ENCODE data around the gene CHRD.
A peak's percentile ranks its signal among the peaks of the same experiment; 100 is the strongest.

The CHRD gene

DNA sequence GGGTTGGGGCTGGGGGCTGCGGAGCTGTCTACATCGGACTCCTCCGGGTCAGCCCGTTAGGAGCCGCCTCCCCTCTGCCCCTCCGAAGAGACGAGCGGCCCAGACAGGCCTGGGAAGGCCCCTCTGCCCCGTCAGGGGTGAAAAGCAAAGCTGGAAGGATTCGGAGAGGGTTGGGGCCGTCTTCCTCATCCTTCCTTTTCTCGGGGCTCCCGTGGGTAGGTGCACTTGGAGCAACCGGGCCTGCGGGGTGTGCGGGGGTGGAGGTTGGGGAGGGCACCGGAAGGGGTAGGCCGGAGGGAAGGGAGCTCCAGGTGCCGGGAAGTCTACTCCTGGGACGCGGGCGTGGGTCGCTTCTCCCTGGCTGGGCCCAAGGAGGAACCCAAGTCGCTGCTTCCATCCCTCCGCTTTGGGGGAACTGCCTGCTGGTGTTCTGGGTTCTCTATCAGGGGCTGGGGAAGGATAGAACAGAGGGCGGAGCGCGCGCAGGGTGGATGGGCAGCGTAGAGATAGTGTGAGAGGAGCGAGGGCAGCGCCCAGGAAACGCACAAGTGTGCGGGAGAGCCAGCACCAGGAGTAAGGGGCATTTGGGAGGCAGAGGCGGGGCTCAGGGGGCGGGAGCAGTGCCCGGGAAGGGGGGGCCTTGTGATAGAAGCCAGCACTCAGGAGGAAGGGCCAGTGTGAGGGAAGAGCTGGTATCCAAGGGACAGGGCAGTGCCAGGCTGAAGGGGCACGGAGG, 17.8 kb upstream of the CHRD start:
- DNase-seq = peak; percentile 63

DNA sequence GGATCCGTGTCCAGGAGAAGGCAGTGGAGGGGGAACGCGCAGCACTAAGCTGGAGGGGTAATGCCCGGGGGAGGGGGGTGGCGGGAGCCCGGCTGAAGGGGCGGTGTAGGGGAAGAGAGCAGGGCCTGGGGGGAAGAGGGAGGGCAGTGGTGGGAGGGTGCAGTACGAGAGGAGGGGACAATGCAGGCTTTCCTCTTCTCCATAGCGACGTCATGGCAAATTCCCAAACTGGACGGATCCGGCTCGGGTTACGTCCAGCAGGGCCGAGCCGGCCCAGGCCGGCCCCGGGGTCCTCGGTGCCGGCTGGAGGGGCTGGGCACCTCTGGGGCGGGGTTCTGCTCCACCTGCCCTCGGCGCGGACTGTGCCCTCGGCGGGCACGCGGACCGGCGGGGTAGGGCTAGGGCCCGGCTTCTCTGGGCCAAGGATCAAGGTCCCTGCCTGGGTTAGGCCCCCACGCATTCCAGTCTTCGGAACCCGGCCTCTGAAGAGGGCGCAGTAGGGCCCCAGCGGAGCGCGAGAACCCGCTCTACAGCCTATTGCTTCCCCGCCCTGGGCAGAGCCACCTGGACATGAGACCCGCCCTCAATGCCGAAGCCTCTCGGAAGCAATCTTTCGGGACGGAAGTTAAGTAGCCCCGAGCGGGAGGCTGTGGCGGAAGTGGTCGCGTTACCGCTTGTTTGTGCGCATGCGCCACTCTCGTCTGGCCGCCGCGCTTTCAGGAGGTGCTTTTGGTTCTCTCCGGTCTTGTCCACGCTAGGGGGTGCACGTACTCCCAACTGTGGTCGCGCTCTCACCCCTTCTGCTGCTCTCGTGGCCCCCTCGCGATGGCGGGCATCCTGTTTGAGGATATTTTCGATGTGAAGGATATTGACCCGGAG, 16.9 kb upstream of the CHRD start:
- peak; percentile 99 for DNase-seq

DNA sequence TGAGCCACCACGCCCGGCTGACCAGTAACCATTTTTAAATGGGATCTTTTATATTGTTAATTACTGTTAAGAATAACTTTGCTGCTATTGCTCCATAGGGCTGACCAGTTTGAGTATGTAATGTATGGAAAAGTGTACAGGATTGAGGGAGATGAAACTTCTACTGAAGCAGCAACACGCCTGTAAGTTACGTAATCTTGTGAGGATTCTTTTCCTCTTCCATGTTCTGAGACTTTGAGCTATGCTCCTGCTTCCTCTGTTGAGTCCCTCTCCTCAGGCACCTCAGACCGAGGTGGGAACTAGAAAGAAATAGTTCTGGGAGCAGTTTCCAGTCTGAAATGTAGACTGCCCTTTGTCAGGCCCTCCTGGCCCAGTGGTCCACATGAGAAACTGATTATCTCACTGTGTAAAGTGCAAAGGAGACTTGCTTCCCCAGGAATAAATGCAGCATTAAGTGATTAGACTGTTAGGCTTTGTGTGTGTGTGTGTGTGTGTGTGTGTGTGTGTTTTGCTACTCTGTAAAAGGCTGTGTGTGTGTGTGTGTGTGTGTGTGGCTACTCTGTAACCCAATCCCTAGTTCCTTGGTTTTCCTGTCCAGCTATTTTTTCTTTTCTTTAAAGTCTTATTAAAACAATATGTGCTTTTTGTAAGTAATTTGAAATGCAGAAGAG, 13.1 kb upstream of the CHRD start:
- no peak for DNase-seq

DNA sequence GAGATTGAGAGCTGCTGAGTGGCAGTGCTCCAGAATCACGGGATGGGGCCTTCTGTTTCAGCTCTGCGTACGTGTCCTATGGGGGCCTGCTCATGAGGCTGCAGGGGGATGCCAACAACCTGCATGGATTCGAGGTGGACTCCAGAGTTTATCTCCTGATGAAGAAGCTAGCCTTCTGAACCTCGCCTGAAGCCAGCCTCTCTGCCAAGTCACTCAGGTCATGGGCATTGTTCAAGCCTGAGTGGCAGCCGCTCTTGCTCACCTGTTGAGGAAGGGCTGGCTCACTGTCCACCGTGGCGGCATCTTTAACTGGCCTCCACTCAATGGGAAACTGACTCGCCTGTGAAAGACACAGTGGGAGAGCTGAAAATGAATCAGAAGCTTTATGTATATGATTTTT, 11.7 kb upstream of the CHRD start:
- DNase-seq = no peak

GRCh38 chr3:184368586-184369183, 11.2 kb upstream of the CHRD start:
- no peak for DNase-seq

GRCh38 chr3:184371570-184372018, 8.3 kb upstream of the CHRD start:
- DNase-seq = peak; percentile 89

DNA sequence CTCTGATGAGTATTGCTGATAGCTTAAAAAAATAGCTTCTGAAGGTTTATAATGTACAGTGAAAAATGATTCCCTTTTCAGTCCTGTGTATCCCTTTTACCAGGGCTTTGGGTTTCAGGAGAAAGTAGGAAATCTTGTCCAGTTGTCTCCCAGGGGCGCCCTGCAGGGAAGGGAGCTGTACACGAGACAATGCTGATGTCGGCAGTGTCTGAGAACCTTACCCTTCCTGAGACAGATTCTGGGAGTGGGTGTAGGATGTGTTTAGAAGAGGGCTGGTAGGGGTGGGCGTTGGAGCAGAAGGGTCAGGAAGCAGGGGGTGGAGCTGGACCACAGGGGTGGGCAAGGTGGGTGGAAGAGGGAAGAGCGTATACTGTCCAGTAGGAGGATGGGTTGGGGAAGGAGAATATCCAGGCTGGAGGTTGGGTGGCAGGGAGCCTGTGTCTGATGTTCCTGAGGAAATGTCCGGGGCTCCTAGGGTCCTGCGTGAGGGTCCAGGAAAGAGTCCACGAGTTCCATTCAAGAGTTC, 7.5 kb upstream of the CHRD start:
- no peak for DNase-seq

GRCh38 chr3:184372911-184373310, 6.9 kb upstream of the CHRD start:
- DNase-seq = no peak

- no peak for DNase-seq
Measured at GRCh38 chr3:184373422-184373821, 6.4 kb upstream of the CHRD start.

- DNase-seq = no peak
Measured at GRCh38 chr3:184375747-184376461, 4.0 kb upstream of the CHRD start.

GRCh38 chr3:184377374-184377773, 2.5 kb upstream of the CHRD start:
- no peak for DNase-seq

DNA sequence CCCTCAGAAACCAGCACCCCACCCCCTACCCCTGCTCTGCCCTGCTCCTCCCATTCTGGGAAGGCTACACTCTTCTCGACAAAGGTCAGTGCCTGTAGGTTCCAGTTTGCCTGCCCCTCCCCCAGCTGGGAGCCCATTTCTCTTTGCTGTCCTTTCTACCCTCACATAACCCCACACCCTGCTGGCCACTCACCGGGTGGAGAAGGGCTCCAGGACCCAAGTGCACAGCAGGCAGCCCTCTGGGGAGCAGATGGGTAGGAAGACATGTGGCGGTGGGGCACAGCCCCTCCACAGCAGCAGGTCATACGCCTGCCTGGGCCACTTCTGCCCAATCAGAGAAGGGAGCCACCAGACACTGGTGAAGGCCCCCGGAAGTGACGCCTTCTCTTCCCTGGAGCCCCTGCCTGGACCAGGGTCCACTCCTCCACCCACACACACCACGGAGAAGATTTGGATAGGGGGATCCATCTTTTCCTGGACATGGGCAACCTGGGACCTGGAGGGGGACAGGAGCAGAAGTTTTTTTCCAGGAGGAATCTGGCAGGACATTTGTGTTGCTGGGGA, 1.9 kb upstream of the CHRD start, which contains the start of gene THPO:
THPO (minus strand) TSS at position 326 of the 564 bp plus-strand sequence. CDS start 1,948 bp downstream, outside the sequence.
- DNase-seq = peak; percentile 37

- DNase-seq = no peak
Measured at GRCh38 chr3:184378651-184379357, 1.1 kb upstream of the CHRD start.

GRCh38 chr3:184380185-184380626, 352 bp downstream of the CHRD start:
- DNase-seq = peak; percentile 55

DNA sequence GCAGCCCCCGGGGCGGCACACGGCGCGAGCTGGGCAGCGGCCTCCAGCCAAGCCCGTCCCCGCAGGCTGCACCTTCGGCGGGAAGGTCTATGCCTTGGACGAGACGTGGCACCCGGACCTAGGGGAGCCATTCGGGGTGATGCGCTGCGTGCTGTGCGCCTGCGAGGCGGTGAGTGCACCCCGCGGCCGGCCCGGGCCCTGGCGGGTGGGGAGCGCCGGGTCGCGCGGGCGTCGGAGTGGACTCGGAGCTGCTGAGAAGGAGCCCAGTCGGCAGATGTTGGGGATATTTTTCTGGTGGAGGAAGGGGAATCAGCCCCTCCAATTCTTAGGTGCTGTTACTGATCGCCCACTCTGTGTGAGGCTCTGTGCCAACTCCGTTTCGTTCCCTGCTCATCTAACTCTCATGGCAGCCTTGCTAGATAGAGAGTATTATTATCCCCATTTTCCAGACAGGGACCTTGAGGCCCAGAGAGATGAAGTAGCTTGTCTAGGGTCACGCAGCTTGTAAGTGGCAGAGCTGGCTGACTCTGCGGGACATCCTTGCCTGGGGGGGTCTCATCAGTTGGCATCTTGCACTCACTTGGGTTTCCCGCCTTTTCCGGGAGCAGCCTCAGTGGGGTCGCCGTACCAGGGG, 890 bp downstream of the CHRD start:
- DNase-seq = no peak

DNA sequence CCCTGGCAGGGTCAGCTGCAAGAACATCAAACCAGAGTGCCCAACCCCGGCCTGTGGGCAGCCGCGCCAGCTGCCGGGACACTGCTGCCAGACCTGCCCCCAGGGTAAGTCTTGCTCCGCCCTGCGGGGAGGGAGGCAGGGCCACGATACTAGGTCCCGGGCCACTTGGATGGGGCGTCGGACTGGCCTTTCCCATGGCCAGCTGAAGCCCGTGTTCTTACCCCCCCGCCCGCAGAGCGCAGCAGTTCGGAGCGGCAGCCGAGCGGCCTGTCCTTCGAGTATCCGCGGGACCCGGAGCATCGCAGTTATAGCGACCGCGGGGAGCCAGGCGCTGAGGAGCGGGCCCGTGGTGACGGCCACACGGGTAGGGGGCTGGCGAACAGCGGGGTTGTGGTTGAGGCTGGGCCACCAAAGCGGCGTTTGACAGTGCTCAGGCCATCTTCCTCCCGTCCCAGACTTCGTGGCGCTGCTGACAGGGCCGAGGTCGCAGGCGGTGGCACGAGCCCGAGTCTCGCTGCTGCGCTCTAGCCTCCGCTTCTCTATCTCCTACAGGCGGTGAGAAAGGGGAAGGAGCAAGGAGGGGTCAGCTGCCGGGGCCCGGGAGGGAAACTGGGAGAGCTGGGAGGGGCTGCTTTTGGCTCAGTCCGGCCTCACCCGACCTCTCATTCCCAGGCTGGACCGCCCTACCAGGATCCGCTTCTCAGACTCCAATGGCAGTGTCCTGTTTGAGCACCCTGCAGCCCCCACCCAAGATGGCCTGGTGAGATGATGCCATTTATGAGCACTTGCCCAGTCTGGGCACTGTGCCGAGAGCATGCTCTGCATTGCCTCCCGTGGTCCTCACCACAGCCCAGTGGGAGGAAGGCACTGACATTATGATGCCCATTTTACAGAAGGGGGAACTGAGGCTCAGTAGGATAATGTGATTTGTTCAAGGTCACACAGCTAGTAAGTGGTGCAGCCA, 1.7 kb downstream of the CHRD start:
- no peak for DNase-seq

DNA sequence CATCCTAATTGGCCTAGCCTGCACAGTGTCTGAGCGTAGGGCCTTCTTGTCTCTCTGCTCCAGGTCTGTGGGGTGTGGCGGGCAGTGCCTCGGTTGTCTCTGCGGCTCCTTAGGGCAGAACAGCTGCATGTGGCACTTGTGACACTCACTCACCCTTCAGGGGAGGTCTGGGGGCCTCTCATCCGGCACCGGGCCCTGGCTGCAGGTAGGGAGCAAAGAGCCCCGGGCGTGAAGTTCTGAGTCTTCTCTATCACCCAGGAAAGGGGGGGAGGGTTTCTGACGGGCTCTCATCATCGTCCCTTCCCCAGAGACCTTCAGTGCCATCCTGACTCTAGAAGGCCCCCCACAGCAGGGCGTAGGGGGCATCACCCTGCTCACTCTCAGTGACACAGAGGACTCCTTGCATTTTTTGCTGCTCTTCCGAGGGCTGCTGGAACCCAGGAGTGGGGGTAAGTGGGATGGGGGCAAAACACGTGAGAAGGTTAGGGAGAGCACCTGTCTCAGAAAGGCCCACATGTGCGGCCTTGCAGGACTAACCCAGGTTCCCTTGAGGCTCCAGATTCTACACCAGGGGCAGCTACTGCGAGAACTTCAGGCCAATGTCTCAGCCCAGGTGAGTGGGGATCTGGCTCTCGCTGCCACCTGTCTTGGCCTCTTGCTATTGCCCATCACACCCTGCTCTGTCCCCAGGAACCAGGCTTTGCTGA, 2.6 kb downstream of the CHRD start:
- DNase-seq = no peak

DNA sequence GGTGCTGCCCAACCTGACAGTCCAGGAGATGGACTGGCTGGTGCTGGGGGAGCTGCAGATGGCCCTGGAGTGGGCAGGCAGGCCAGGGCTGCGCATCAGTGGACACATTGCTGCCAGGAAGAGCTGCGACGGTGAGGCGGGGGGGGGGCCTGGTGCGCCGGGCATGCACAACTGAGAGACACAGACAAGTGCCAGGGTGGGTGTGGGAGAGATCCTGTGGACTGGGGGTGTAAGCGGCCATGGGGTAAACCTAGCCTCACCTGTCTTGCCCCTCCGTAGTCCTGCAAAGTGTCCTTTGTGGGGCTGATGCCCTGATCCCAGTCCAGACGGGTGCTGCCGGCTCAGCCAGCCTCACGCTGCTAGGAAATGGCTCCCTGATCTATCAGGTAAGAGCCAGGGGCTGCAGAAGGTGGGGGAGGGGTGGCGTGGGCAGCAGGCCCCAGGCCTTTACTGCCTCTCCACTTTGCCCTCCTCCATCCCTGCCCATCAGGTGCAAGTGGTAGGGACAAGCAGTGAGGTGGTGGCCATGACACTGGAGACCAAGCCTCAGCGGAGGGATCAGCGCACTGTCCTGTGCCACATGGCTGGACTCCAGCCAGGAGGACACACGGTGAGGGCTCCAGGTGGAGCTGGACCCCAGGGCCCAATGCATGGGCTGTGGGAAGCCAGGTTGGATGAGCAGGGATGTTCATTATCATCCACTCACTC, 3.3 kb downstream of the CHRD start:
- no peak for DNase-seq

Measured in RPMI8226 (cell line).